GM20431 (cell line): ENCODE results near the gene NACA2.
"Not testable (repeated sequence)": the region's sequence is repeated elsewhere in the genome, so short reads cannot be mapped to it uniquely, and the experiment has no call there.

Experiments used
- in situ Hi-C: fragments of 300-500 bp; cut with MseI, MboI; formaldehyde crosslinking; loops from one replicate; pipeline ENCODE4 v1.15.0; 2020; ENCODE audit warnings: low sequenced_read_pairs; ENCODE audit not compliant: unreplicated experiment

NACA2 gene

GRCh38 chr17:61605692-61606091 is 14.7 kb upstream of the NACA2 start:
- in situ Hi-C loops = no loop called here

- in situ Hi-C loops = no loop called here
Measured at GRCh38 chr17:61601297-61601696, 10.3 kb upstream of the NACA2 start.

- in situ Hi-C loops = no loop called here
Measured at GRCh38 chr17:61600621-61601020, 9.6 kb upstream of the NACA2 start.

- in situ Hi-C loops = no loop called here
Measured at GRCh38 chr17:61599608-61600007, 8.6 kb upstream of the NACA2 start.

GRCh38 chr17:61598014-61598413 is 7.0 kb upstream of the NACA2 start:
- in situ Hi-C loops = no loop called here

- in situ Hi-C loops = no loop called here
Measured at GRCh38 chr17:61597607-61598006, 6.6 kb upstream of the NACA2 start.

- in situ Hi-C loops = no loop called here
Measured at GRCh38 chr17:61595418-61596186, 4.6 kb upstream of the NACA2 start.

- in situ Hi-C loops = no loop called here
Measured at GRCh38 chr17:61594294-61594825, 3.3 kb upstream of the NACA2 start.

GRCh38 chr17:61593426-61593825 is 2.4 kb upstream of the NACA2 start:
- in situ Hi-C loops = no loop called here

GRCh38 chr17:61591930-61592329 is 911 bp upstream of the NACA2 start:
- in situ Hi-C loops = no loop called here

GRCh38 chr17:61589990-61590389 is 1.0 kb downstream of the NACA2 start:
- in situ Hi-C loops = no loop called here

- in situ Hi-C loops = no loop called here
Measured at GRCh38 chr17:61587807-61588660, 3.0 kb downstream of the NACA2 start.

GRCh38 chr17:61587242-61587641 is 3.8 kb downstream of the NACA2 start:
- in situ Hi-C loops = no loop called here

GRCh38 chr17:61586622-61587021 is 4.4 kb downstream of the NACA2 start:
- in situ Hi-C loops = not testable (repeated sequence)

GRCh38 chr17:61586031-61586566 is 4.9 kb downstream of the NACA2 start:
- in situ Hi-C loops = no loop called here

GRCh38 chr17:61584866-61585265 is 6.2 kb downstream of the NACA2 start:
- in situ Hi-C loops = no loop called here

GRCh38 chr17:61584266-61584665 is 6.8 kb downstream of the NACA2 start:
- in situ Hi-C loops = no loop called here

GRCh38 chr17:61583660-61584264 is 7.3 kb downstream of the NACA2 start:
- in situ Hi-C loops = no loop called here

GRCh38 chr17:61583242-61583641 is 7.8 kb downstream of the NACA2 start:
- in situ Hi-C loops = no loop called here

- in situ Hi-C loops = no loop called here
Measured at GRCh38 chr17:61582593-61582992, 8.4 kb downstream of the NACA2 start.
